OCI-M2 (cell line): ENCODE data around the gene MLLT1.

ENCODE experiments used
- DNase-seq: peaks from one replicate; lab custom pipeline; 2025; ENCODE audit not compliant: unreplicated experiment; lab: John Stamatoyannopoulos, UW

The MLLT1 gene

GRCh38 chr19:6236310-6237291, 43.2 kb downstream of the MLLT1 start:
- DNase-seq, result no peak

- no peak for DNase-seq
These were observed 44.5 kb downstream of the MLLT1 start for GRCh38 chr19:6235031-6235951.

GRCh38 chr19:6234527-6234926, 45.2 kb downstream of the MLLT1 start:
- no peak for DNase-seq

DNA sequence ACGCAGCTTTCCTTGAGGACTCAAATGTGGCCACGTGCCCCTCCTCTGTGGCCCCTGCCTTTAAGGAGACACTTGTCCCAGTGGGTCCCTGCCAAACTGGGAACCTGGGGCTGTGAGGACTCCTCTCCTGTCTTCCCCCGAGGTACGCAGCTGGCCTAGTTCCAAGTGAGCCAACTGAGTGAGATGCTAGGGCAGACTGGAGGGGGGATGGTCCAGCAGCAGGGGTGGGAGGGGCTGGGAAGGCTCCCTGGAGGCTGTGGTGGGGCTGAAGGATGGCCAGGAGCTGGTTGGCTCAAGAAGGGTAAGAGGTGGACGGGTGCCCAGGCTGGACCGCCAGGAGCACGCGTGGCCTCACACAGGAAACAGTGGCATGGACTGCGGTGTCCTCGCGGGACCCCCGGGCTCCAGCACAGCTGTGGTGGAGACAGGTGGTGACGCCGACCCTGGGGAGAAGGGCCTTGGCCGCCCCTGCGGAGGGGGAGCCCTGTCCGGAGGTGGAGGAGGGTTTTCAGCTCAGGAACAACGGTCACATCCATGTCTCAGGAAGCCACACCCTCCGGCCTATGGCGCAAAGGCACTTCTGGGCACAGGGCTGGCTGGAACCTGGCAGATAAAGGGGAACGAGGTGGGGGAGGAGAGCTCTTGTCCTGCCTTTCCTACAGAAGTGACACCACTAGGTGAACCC, 45.8 kb downstream of the MLLT1 start:
- no peak for DNase-seq

- no peak for DNase-seq
These were observed 46.5 kb downstream of the MLLT1 start for GRCh38 chr19:6233056-6233826.

DNA sequence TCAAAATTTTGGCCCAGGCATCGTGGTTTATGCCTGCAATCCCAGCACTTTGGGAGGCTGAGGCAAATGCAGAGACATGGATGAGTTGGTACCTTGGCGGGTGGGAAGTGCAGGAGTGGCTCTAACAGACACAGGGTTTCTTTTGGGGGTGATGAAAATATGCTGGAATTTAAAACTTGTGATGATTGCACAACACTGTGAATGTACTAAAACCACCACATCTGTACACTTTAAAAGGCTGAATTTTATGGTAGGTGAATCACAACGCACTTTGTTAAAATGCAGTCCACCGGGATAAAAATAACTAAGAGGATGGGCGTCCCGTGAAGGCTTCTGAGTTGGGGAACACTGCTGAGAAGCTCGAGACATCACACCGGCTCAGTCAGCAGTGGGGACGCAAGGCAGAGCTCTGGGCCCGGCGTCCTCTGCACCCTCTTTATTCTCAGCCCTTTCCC, 47.1 kb downstream of the MLLT1 start:
- no peak for DNase-seq

- no peak for DNase-seq
These were observed 48.8 kb downstream of the MLLT1 start for GRCh38 chr19:6230991-6231448.

DNA sequence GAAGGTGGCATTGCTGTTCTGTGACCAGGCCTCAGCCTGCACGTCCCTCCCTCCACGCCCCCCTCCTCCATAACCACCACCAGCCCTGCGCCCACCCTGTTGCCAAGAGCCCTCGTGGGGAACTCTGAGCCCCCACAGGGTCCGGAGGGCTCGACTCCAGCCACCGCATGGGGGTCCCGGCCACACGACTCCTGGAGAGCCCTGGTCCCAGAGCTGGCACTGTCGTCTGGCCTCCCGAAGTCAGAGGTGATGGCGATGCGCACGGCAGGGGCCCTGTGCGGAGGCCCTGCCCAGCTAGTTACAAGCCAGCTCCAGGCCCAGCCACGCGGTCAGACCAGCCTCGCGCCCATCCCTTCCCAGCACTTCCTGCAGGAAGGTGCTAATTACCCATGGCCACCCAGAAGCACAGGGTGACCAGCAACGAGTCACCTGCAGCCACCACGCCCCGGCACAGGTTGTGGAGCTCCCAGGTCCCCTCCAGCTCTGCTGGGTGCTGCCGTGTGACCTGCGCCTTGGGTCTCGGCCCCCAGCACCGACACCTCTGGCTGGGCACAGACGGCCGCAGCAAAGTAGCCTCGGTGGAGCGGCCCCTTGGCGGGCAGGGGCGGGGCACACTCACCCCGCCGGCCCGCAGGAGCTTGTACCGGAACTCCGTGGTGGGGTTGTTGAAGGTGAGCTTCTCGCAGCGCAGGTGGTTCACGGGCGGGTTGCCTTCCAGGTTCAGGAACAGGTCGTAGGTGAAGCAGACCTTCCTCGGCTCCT, 49.6 kb downstream of the MLLT1 start:
- no peak for DNase-seq

GRCh38 chr19:6229216-6229913, 50.4 kb downstream of the MLLT1 start:
- DNase-seq, result no peak

DNA sequence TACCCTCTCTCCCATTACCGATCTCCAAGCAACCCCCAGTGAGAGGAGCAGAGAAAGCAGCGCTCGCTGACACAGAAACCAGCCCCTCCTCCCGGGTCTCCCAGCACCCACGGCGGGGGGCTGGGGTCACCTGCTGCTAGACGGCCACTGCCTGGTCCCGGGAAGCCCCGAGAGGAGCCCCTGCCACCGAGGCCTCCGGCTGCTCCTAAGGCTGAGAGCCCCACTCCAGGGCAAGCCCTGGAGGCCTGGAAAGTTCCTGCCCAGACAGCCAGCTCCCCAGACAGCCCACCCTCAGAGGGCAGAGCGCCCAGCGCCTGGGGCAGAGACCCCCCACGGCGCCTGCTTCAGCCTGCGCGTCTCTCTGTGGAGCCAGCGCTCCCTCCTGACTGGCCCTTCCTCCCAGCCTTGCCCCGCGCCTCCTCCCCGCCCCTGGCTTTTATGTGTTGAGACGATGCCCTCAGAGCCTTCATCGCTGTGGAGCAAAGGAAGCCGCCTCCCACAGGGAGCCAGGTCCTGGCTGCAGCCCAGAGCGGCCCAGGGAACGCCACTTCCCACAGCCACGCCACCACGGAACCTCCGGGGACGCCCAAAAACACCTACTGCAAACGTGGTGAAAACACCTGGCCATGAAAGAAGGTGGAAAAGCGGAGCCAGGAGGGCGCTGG, 51.1 kb downstream of the MLLT1 start:
- no peak for DNase-seq

DNA sequence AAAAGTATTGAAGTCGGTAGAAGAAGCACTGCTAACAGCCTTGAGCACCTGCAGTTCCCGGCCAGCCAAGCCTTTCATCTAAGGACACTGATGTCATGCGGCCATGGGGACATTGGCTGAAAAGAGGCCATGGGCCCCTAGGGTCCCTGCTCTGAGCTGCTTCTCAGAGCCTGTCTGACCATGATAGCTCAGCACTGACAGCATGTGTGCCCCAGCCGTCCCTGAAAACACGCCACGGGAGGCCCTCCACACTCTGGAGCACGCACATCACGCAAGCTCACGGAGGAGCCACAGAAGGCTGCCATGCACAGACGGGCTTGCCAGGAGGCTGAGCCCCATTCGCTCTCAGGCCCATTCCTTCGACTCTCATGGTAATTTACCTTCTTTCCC, 51.8 kb downstream of the MLLT1 start:
- DNase-seq, result no peak

- no peak for DNase-seq
These were observed 52.4 kb downstream of the MLLT1 start for GRCh38 chr19:6227156-6227935.

- DNase-seq, result no peak
These were observed 53.2 kb downstream of the MLLT1 start for GRCh38 chr19:6226444-6227155.

DNA sequence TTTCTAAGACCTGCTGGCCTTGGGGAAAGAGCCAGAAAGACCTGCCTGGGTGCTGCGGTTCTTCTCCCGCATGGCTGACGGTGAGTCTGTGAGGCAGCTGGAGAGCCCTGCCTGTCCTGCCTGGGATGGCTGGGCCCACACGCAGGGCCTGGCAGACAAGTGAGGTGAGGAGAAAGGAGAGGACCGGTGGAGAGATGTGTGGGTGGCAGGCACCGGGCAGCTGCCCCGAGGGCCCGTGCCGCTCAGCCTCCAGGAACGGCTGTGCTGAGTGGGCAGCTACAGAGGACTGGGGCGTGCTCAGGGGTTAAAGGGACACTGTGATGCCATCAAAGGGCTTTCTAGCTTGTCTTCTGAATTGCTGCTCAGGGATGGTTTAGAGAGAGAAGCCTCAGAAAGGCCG, 53.8 kb downstream of the MLLT1 start:
- DNase-seq, result no peak

- no peak for DNase-seq
These were observed 54.4 kb downstream of the MLLT1 start for GRCh38 chr19:6225232-6225865.

DNA sequence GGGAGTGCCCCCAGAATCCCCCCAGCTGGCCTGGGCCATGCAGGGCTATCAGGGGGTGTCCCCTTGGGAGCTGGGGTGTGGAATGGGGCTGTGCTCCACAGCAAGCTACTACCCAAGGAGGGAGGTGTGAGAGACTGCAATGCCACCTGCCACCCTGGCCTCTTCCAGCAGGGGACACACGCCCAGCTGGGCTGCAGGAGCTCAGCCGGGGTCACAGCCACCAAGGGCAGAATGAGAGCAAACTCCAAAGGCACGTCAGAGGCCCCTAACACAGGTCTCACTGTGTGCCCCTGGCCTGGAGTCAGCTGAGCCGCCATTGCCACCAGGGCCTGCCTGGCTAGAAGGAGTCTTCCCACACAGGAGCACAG, 55.5 kb downstream of the MLLT1 start:
- no peak for DNase-seq
